Measurements from ENCODE around the gene TRANK1. TPM values are rescaled to one million over a fixed set of nuclear protein-coding genes. Genes with fewer than 3 reads are reported as not detected.

Gene TRANK1
- polyA plus RNA-seq, 1 donor: 9.9 TPM

- no peak for DNase-seq
Measured at GRCh38 chr3:36846406-36846805, 98.4 kb downstream of the TRANK1 start.

GRCh38 chr3:36843065-36844051 lies 101.5 kb downstream of the TRANK1 start:
- DNase-seq: no peak

GRCh38 chr3:36842275-36842674 lies 102.6 kb downstream of the TRANK1 start:
- no peak for DNase-seq

GRCh38 chr3:36840453-36840921 lies 104.4 kb downstream of the TRANK1 start:
- DNase-seq: no peak

GRCh38 chr3:36837089-36837488 lies 107.8 kb downstream of the TRANK1 start:
- DNase-seq: no peak

GRCh38 chr3:36833160-36833814 lies 111.6 kb downstream of the TRANK1 start:
- DNase-seq: no peak

- no peak for DNase-seq
Measured at GRCh38 chr3:36832406-36832805, 112.4 kb downstream of the TRANK1 start.

- no peak for DNase-seq
Measured at GRCh38 chr3:36827133-36827532, 117.7 kb downstream of the TRANK1 start.

- no peak for DNase-seq
Measured at GRCh38 chr3:36826240-36826639, 118.6 kb downstream of the TRANK1 start.

GRCh38 chr3:36824443-36824842 lies 120.4 kb downstream of the TRANK1 start:
- DNase-seq: no peak

GRCh38 chr3:36823806-36824205 lies 121.0 kb downstream of the TRANK1 start:
- DNase-seq: no peak

GRCh38 chr3:36820083-36820482 lies 124.8 kb downstream of the TRANK1 start:
- DNase-seq: no peak

GRCh38 chr3:36817806-36818533 lies 126.9 kb downstream of the TRANK1 start:
- no peak for DNase-seq

GRCh38 chr3:36815375-36815774 lies 129.5 kb downstream of the TRANK1 start:
- no peak for DNase-seq

GRCh38 chr3:36814776-36815175 lies 130.1 kb downstream of the TRANK1 start:
- DNase-seq: no peak

- no peak for DNase-seq
Measured at GRCh38 chr3:36814066-36814717, 130.7 kb downstream of the TRANK1 start.

- no peak for DNase-seq
Measured at GRCh38 chr3:36813305-36813704, 131.5 kb downstream of the TRANK1 start.

GRCh38 chr3:36812240-36812639 lies 132.6 kb downstream of the TRANK1 start:
- no peak for DNase-seq

GRCh38 chr3:36811768-36812167 lies 133.1 kb downstream of the TRANK1 start:
- DNase-seq: no peak

GRCh38 chr3:36804295-36805055 lies 140.4 kb downstream of the TRANK1 start:
- peak; percentile 28 for DNase-seq

Data from left kidney (tissue), 2 donors.